ENCODE results near the gene GPRASP2.

- no peak for TF ChIP-seq CTCF (conservative IDR thresholded peaks at IDR 0.05)
- TF ChIP-seq EZH2 (IDR thresholded peaks at IDR 0.05; ENCODE audit: low read depth): no peak
Measured at GRCh38 chrX:102744307-102744706, 32.1 kb downstream of the GPRASP2 start.
